Thoracic aorta (tissue), 2 donors: Measurements from ENCODE around the gene FARS2. TPM values are rescaled to one million over a fixed set of nuclear protein-coding genes. Genes with fewer than 3 reads are reported as not detected.

Source experiments
- ATAC-seq: fragments of 150-250 bp; one replicate; pipeline ENCODE4 v1.8.0; 2017; ENCODE audit warnings: low read depth; ENCODE audit not compliant: insufficient number of reproducible peaks, low FRiP score
- DNase-seq: peaks from one replicate; pipeline ENCODE4 v3.0.0-alpha.2; 2020; ENCODE audit warnings: low spot score
- H3K27ac ChIP-seq, 2 donors: fragments of 200-600 bp; sonication (generic); 1 replicate in 1 of 2; 2 replicates in 1 of 2; pipeline ENCODE4 v1.5.1; 2016; ENCODE audit warnings: mild to moderate bottlenecking in 2 of 2, moderate library complexity in 2 of 2
- H3K27me3 ChIP-seq: fragments of 200-600 bp; sonication (generic); replicated peaks from 2 replicates; pipeline ENCODE4 v1.6.0; 2016; ENCODE audit warnings: mild to moderate bottlenecking; ENCODE audit not compliant: insufficient read depth
- H3K36me3 ChIP-seq: fragments of 200-600 bp; sonication (generic); one replicate; pipeline ENCODE4 v1.5.1; 2016
- H3K4me1 ChIP-seq, 2 donors: fragments of 200-600 bp; sonication (generic); 1 replicate in 1 of 2; 2 replicates in 1 of 2; pipeline versions ENCODE4 v1.5.1 to v1.6.0; 2016; ENCODE audit warnings: low read depth in 2 of 2, mild to moderate bottlenecking in 1 of 2; ENCODE audit not compliant: control insufficient read depth in 1 of 2
- H3K4me3 ChIP-seq: fragments of 200-600 bp; sonication (generic); 2 replicates; pipeline ENCODE4 v1.5.1; 2016; ENCODE audit warnings: mild to moderate bottlenecking
- H3K9me3 ChIP-seq: fragments of 200-600 bp; sonication (generic); 2 replicates; pipeline ENCODE4 v1.5.1; 2016
- total RNA-seq, 2 donors: library from RNA; depleted of rRNA; stranded (reverse); fragments of >200 nt; gene quantifications; one replicate each; pipeline versions ENCODE4 v1.1.0 to v1.2.3, GENCODE V29; 2016
- TF ChIP-seq, protein P1 (sequence below): fragments of 200-600 bp; sonication (generic); IDR thresholded peaks from one replicate; pipeline ENCODE4 v1.5.1; 2019; ENCODE audit warnings: antibody characterized with exemption

FARS2 gene
- total RNA-seq, 2 donors from 2014 or later: 10.4 to 11.6 TPM

GRCh38 chr6:5595184-5595583, 333.9 kb downstream of the FARS2 start:
- TF ChIP-seq, protein P1, sequence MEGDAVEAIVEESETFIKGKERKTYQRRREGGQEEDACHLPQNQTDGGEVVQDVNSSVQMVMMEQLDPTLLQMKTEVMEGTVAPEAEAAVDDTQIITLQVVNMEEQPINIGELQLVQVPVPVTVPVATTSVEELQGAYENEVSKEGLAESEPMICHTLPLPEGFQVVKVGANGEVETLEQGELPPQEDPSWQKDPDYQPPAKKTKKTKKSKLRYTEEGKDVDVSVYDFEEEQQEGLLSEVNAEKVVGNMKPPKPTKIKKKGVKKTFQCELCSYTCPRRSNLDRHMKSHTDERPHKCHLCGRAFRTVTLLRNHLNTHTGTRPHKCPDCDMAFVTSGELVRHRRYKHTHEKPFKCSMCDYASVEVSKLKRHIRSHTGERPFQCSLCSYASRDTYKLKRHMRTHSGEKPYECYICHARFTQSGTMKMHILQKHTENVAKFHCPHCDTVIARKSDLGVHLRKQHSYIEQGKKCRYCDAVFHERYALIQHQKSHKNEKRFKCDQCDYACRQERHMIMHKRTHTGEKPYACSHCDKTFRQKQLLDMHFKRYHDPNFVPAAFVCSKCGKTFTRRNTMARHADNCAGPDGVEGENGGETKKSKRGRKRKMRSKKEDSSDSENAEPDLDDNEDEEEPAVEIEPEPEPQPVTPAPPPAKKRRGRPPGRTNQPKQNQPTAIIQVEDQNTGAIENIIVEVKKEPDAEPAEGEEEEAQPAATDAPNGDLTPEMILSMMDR: no peak
- Histone ChIP-seq H3K4me3 (no peak overlapping the region), H3K27ac (no peak overlapping the region), H3K36me3 (no peaks in the 10 kb centered on the region), H3K4me1 (no peaks in the 10 kb centered on the region), H3K27me3 (no peaks in the 10 kb centered on the region), H3K9me3 (no peaks in the 10 kb centered on the region)
- DNase-seq (no peak), ATAC-seq (no peak)

DNA sequence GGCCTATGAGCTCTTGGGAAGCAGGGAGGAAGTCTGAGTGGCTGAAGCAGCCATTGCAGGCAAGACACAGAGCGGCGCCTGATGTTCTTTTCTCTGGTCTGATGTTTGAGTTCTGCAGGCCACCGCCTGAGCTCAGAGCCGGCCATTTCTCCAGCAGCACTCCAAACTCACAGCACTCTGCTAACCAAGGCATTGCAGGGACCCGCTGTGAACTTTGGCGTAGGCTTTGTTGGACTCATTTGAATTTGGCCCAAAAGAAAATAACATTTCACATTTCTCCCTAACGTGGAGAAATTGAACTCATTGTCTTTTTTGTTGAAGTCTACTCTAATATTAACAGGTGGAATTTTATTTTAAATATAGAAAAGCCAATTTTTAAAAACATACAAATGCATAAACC, 336.1 kb downstream of the FARS2 start:
- H3K27me3 ChIP-seq: no peaks in the 10 kb centered on the region
- no peak overlapping the region for H3K4me3 ChIP-seq
- no peaks in the 10 kb centered on the region for H3K36me3 ChIP-seq
- no peaks in the 10 kb centered on the region for H3K4me1 ChIP-seq
- DNase-seq (no peak), ATAC-seq (no peak)
- TF ChIP-seq, protein P1: no peak
- no peaks in the 10 kb centered on the region for H3K9me3 ChIP-seq
- no peak overlapping the region for H3K27ac ChIP-seq

GRCh38 chr6:5598123-5598522, 336.8 kb downstream of the FARS2 start:
- Histone ChIP-seq H3K27me3 (no peaks in the 10 kb centered on the region), H3K4me1 (no peaks in the 10 kb centered on the region), H3K36me3 (no peaks in the 10 kb centered on the region), H3K9me3 (no peaks in the 10 kb centered on the region), H3K27ac (no peak overlapping the region), H3K4me3 (no peak overlapping the region)
- DNase-seq: no peak
- no peak for ATAC-seq
- TF ChIP-seq, protein P1: no peak

DNA sequence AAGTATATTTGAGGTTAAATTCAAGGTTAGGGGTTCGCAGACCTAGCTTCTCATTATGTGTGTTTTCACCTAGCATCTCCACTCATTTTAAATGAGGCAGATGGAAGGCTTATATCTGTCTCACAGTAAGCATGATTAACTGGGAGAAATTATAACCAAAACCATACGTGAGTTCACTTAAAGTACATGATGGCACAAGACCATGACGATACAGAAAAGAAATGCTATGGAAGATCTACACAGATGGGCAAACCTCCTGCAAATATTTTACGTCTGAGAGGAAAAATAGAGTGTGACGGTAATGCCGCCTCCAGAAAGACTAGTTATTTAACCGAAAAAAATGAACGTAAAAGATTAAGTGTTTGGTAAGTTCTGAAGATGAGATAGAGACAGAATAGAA, 337.8 kb downstream of the FARS2 start:
- H3K36me3 ChIP-seq: no peaks in the 10 kb centered on the region
- H3K9me3 ChIP-seq: no peaks in the 10 kb centered on the region
- H3K27ac ChIP-seq: no peak overlapping the region
- no peak overlapping the region for H3K4me3 ChIP-seq
- no peak for ATAC-seq
- TF ChIP-seq, protein P1: no peak
- no peaks in the 10 kb centered on the region for H3K4me1 ChIP-seq
- H3K27me3 ChIP-seq: no peaks in the 10 kb centered on the region
- DNase-seq: no peak

GRCh38 chr6:5605937-5606336, 344.6 kb downstream of the FARS2 start:
- Histone ChIP-seq H3K4me3 (no peak overlapping the region), H3K9me3 (no peaks in the 10 kb centered on the region), H3K27ac (no peak overlapping the region), H3K27me3 (no peaks in the 10 kb centered on the region), H3K36me3 (no peaks in the 10 kb centered on the region), H3K4me1 (no peaks in the 10 kb centered on the region)
- no peak for ATAC-seq
- TF ChIP-seq, protein P1: no peak
- DNase-seq: no peak
